ENCODE data around the gene NIM1K.

- TF ChIP-seq CTCF (IDR thresholded peaks at IDR 0.05) = no peak
- TF ChIP-seq REST (IDR thresholded peaks at IDR 0.05; ENCODE audit: insufficient read depth in 1 of 2, low read depth in 2 of 2, low read length in 1 of 2) = no peak
- no peak for TF ChIP-seq SIN3A (IDR thresholded peaks at IDR 0.05; ENCODE audit: borderline replicate concordance, insufficient read depth, low read depth, low read length)
- TF ChIP-seq POLR2AphosphoS5 (IDR thresholded peaks at IDR 0.05; ENCODE audit: low read depth, low read length) = no peak
- TF ChIP-seq TCF7L2 (IDR thresholded peaks at IDR 0.05; ENCODE audit: low read depth, low read length) = no peak
Measured at GRCh38 chr5:43312076-43312661, 120.1 kb downstream of the NIM1K start.

All from Panc1 (cell line).